Hepatocyte (in vitro differentiated cells): ENCODE results near the gene N4BP2L2. TPM values are rescaled to one million over a fixed set of nuclear protein-coding genes. Genes with fewer than 3 reads are reported as not detected.

ENCODE experiments used
- DNase-seq: peaks from one replicate; pipeline ENCODE4 v3.0.0-alpha.2; 2016; ENCODE audit warnings: low spot score
- H2AFZ ChIP-seq: fragments of 200-600 bp; sonication (generic); 2 replicates; pipeline ENCODE4 v1.6.0; 2016; ENCODE audit warnings: antibody characterized with exemption, mild to moderate bottlenecking
- H3K27ac ChIP-seq: fragments of 200-600 bp; sonication (generic); 2 replicates; pipeline ENCODE4 v1.5.1; 2016; ENCODE audit warnings: mild to moderate bottlenecking
- H3K27me3 ChIP-seq: fragments of 200-600 bp; sonication (generic); 2 replicates; pipeline ENCODE4 v1.6.1; 2016
- H3K36me3 ChIP-seq: fragments of 200-600 bp; sonication (generic); replicated peaks from 2 replicates; pipeline ENCODE4 v1.5.1; 2016; ENCODE audit warnings: low read depth; ENCODE audit not compliant: insufficient read depth
- H3K4me1 ChIP-seq: fragments of 200-600 bp; sonication (generic); 2 replicates; pipeline ENCODE4 v1.5.1; 2016; ENCODE audit warnings: mild to moderate bottlenecking, moderate library complexity; ENCODE audit not compliant: insufficient read depth
- H3K4me2 ChIP-seq: fragments of 200-600 bp; sonication (generic); 2 replicates; pipeline ENCODE4 v1.6.0; 2016
- H3K4me3 ChIP-seq: fragments of 200-600 bp; sonication (generic); 2 replicates; pipeline ENCODE4 v1.5.1; 2016; ENCODE audit warnings: mild to moderate bottlenecking
- H3K79me2 ChIP-seq: fragments of 200-600 bp; sonication (generic); 2 replicates; pipeline ENCODE4 v1.6.0; 2017; ENCODE audit warnings: mild to moderate bottlenecking
- H3K9me2 ChIP-seq: fragments of 200-600 bp; sonication (generic); replicated peaks from 2 replicates; pipeline ENCODE4 v1.6.0; 2017; ENCODE audit warnings: mild to moderate bottlenecking; ENCODE audit not compliant: insufficient read depth
- H3K9me3 ChIP-seq: fragments of 200-600 bp; sonication (generic); 2 replicates; pipeline ENCODE4 v1.5.1; 2016; ENCODE audit warnings: low read depth, mild to moderate bottlenecking
- H4K20me1 ChIP-seq: fragments of 200-600 bp; sonication (generic); 2 replicates; pipeline ENCODE4 v1.6.0; 2016; ENCODE audit warnings: mild to moderate bottlenecking; ENCODE audit not compliant: insufficient read depth, poor library complexity, severe bottlenecking
- EZH2 ChIP-seq: fragments of 200-600 bp; sonication (generic); IDR thresholded peaks from 2 replicates; pipeline ENCODE4 v1.6.1; 2016; ENCODE audit warnings: antibody characterized with exemption, mild to moderate bottlenecking, borderline replicate concordance
- EZH2phosphoT487 ChIP-seq: fragments of 200-600 bp; sonication (generic); IDR thresholded peaks from one replicate; pipeline ENCODE4 v1.6.1; 2018; ENCODE audit warnings: antibody characterized with exemption, mild to moderate bottlenecking, low read depth, moderate library complexity; ENCODE audit not compliant: unreplicated experiment, severe bottlenecking
- WGBS: methylation state at CpG from one replicate; pipeline ENCODE4 v1.1.6; 2016; ENCODE audit warnings: low lambda C conversion rate; ENCODE audit errors: missing lambda C conversion rate; 5-methylcytosine and 5-hydroxymethylcytosine counted together
- polyA plus RNA-seq: library from polyadenylated mRNA; unstranded; fragments of >200 nt; fragmentation: Nextera tagmentation; extraction: Ambion mirVana; gene quantifications from 2 replicates; pipeline ENCODE4 v1.2.1, GENCODE V29; 2016
- total RNA-seq: library from RNA; depleted of rRNA; stranded (reverse); fragments of >200 nt; gene quantifications from 2 replicates; pipeline ENCODE4 v1.2.3, GENCODE V29; 2014
- TF ChIP-seq, protein P1 (sequence below): fragments of 200-600 bp; sonication (generic); IDR thresholded peaks from 2 replicates; pipeline ENCODE4 v1.5.1; 2016; ENCODE audit warnings: antibody characterized with exemption, mild to moderate bottlenecking; ENCODE audit not compliant: poor library complexity

Gene N4BP2L2
- total and polyA plus RNA-seq, 2 experiments from 2014 or later = 102 to 138 TPM

DNA sequence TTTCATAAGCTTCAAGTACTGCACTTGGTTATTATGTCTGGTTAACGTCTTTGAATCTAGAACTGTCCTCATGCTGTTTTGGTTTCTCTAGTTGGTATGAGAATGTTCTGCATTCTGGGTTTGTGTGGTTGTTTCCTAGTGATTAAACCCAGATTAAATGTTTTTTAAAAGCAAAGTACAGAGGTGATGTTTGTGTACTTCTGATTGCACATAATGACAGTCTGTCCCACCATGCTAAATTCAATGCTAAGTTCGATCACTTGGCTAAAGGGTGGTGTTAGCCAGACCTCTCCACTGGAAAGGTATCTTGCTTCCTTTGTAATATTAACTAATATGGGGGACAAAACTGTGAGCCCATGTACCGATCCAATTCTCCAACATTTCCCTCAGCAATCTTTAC lies 125.3 kb downstream of the N4BP2L2 start:
- TF ChIP-seq, protein P1, sequence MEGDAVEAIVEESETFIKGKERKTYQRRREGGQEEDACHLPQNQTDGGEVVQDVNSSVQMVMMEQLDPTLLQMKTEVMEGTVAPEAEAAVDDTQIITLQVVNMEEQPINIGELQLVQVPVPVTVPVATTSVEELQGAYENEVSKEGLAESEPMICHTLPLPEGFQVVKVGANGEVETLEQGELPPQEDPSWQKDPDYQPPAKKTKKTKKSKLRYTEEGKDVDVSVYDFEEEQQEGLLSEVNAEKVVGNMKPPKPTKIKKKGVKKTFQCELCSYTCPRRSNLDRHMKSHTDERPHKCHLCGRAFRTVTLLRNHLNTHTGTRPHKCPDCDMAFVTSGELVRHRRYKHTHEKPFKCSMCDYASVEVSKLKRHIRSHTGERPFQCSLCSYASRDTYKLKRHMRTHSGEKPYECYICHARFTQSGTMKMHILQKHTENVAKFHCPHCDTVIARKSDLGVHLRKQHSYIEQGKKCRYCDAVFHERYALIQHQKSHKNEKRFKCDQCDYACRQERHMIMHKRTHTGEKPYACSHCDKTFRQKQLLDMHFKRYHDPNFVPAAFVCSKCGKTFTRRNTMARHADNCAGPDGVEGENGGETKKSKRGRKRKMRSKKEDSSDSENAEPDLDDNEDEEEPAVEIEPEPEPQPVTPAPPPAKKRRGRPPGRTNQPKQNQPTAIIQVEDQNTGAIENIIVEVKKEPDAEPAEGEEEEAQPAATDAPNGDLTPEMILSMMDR = no peak
- TF ChIP-seq EZH2 (no peak), EZH2phosphoT487 (no peak)
- Histone ChIP-seq H3K79me2 (no peaks in the 10 kb centered on the region), H4K20me1 (no peaks in the 10 kb centered on the region), H3K4me1 (peaks cover 8% of the 10 kb centered on the region), H3K27ac (no peak overlapping the region), H3K4me3 (no peak overlapping the region), H3K9me2 (no peaks in the 10 kb centered on the region), H3K4me2 (no peak overlapping the region), H3K9me3 (no peaks in the 10 kb centered on the region), H3K27me3 (no peaks in the 10 kb centered on the region), H2AFZ (no peak overlapping the region), H3K36me3 (no peaks in the 10 kb centered on the region)
- 97% methylated on average over 3 of the region's 3 CpGs for WGBS
- no peak for DNase-seq

DNA sequence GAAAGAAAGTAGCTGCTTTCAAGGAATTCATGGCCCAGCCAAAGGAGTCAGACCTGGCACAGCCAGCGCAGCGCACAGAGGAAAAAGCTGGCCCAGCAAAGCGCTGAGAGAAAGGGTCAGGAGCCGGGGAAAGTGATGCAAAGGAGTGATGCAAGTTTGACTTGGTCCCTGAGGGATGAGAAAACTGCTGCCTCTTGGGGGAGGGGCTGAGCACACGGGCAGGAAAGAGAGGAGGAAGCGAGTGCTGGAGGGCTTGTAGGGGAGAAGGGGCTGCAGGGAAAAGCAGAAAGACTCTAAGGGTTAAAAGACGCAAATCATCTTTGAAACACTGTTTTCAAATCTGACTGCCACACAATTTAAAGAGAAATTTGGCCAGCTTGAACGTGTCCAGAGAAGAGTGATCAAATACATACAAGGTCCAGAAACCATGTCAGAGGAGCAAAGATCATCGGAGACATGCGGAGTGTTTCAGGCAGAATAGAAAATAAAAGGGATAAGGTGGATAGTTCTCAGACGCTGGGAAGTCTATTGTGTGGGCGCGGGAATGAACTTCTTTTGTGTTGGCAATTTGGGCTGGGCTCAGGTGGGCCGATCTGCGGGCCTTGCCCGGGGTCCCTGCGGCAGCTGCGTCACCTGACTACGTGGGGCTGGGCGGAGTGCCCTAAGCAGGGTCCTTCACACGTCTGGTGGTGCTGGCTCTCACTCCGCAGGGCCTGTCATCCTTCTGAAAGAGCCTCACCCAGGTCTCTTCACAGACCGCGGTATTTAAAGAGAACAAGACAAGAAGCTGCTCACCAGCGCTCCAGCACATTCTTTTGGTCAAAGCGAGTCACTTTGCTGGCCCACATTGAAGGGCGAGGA lies 128.8 kb downstream of the N4BP2L2 start:
- H3K27ac ChIP-seq = peak overlapping the region; percentile 39
- H2AFZ ChIP-seq = peak overlapping the region; percentile 57
- H3K4me2 ChIP-seq = peak overlapping the region; percentile 68
- DNase-seq = peak; percentile 50
- no peaks in the 10 kb centered on the region for H3K9me2 ChIP-seq
- peaks cover 8% of the 10 kb centered on the region for H3K4me1 ChIP-seq
- no peaks in the 10 kb centered on the region for H3K27me3 ChIP-seq
- no peaks in the 10 kb centered on the region for H4K20me1 ChIP-seq
- 18% methylated on average over 27 of the region's 27 CpGs for WGBS
- H3K9me3 ChIP-seq = no peaks in the 10 kb centered on the region
- H3K36me3 ChIP-seq = no peaks in the 10 kb centered on the region
- H3K4me3 ChIP-seq = no peak overlapping the region
- TF ChIP-seq, protein P1 = no peak
- TF ChIP-seq EZH2 (no peak), EZH2phosphoT487 (no peak)
- no peaks in the 10 kb centered on the region for H3K79me2 ChIP-seq

DNA sequence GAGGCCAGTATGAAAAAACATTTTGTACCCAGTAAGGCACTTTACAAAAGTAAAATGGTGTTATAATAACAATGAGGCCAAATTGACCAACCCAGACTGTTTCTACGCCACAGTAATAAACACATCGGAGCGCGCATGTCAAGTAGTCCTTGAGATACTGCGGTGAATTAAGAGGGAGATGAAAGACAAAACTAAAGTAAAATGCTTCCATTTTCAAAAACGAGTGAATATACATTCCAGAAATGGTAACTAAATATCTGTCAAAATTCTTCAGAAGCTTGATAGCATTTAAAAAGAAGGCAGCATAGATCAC lies 129.6 kb downstream of the N4BP2L2 start:
- Histone ChIP-seq H3K79me2 (no peaks in the 10 kb centered on the region), H4K20me1 (no peaks in the 10 kb centered on the region), H2AFZ (peak overlapping the region; percentile 57), H3K9me3 (no peaks in the 10 kb centered on the region), H3K27me3 (no peaks in the 10 kb centered on the region), H3K4me3 (no peak overlapping the region), H3K27ac (no peak overlapping the region), H3K4me2 (no peak overlapping the region), H3K36me3 (no peaks in the 10 kb centered on the region), H3K9me2 (no peaks in the 10 kb centered on the region), H3K4me1 (peaks cover 8% of the 10 kb centered on the region)
- no peak for DNase-seq
- TF ChIP-seq EZH2 = no peak
- 83% methylated on average over 6 of the region's 6 CpGs for WGBS

DNA sequence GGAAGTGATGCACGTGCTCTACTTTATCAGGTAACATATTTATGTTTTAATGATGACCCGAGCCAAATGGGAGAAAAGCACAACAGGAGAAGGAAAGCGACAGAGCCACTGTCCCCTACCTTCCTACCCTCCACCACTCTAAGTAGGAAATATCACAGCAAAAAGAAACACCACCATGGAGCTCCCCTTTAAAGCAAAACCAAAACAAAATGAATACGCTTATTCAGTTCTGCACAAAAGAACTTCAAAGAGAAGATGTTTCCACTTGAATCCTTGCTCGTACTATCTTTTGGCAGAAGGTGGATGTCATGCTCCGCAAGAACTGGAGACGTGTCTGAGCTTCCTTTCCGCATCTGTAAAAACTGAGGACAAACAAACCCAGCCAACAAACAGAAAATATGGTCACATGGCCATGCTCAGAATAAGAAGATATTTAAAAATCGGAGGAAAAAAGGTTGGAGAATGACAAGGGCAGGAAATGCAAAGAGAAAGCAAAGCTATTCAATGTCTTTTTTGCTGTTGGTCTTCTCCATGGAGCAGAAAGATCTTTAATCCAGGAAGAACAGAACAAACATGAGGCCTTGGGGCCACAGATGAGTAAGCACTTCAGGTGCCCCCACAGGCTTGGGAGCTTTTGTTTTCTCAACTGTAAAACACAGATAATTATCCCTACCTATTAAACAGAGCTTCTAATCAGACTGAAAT lies 130.1 kb downstream of the N4BP2L2 start:
- Histone ChIP-seq H3K36me3 (no peaks in the 10 kb centered on the region), H3K27ac (no peak overlapping the region), H3K4me1 (peaks cover 8% of the 10 kb centered on the region), H3K4me3 (no peak overlapping the region), H3K9me3 (no peaks in the 10 kb centered on the region), H3K79me2 (no peaks in the 10 kb centered on the region), H2AFZ (peak overlapping the region; percentile 14), H3K4me2 (no peak overlapping the region), H3K27me3 (no peaks in the 10 kb centered on the region), H4K20me1 (no peaks in the 10 kb centered on the region), H3K9me2 (no peaks in the 10 kb centered on the region)
- 95% methylated on average over 9 of the region's 9 CpGs for WGBS
- no peak for DNase-seq
- TF ChIP-seq EZH2 = no peak
- TF ChIP-seq EZH2phosphoT487 = no peak
- TF ChIP-seq, protein P1 = no peak
